Ovary (tissue), 3 donors: ENCODE data around the gene FAR2.

Experiments used
- CTCF ChIP-seq, 3 donors: fragments of 450-650 bp in 2 of 3; fragments of 200-600 bp in 1 of 3; IDR thresholded peaks; one replicate each; pipeline versions ENCODE4 v1.5.1 to v1.8.0; 2016 to 2022; ENCODE audit warnings: antibody characterized with exemption in 3 of 3, mild to moderate bottlenecking in 1 of 3
- POLR2A ChIP-seq: fragments of 450-650 bp; IDR thresholded peaks from one replicate; pipeline ENCODE4 v1.6.1; 2017; ENCODE audit warnings: antibody characterized with exemption, mild to moderate bottlenecking, moderate library complexity
- donor health status: DM: no; HTN: no; CAD: no.

GRCh38 chr12:29365091-29365490 is 216.0 kb downstream of the FAR2 start:
- TF ChIP-seq CTCF (IDR thresholded peaks at IDR 0.05): no peak
- no peak for TF ChIP-seq POLR2A
